ENCODE data around the gene MKRN2OS. TPM values are rescaled to one million over a fixed set of nuclear protein-coding genes. Genes with fewer than 3 reads are reported as not detected.

Gene MKRN2OS
- total and polyA plus RNA-seq, 2 donors (not counting 1 experiment from before 2014, with no cell fraction given) = not detected

DNA sequence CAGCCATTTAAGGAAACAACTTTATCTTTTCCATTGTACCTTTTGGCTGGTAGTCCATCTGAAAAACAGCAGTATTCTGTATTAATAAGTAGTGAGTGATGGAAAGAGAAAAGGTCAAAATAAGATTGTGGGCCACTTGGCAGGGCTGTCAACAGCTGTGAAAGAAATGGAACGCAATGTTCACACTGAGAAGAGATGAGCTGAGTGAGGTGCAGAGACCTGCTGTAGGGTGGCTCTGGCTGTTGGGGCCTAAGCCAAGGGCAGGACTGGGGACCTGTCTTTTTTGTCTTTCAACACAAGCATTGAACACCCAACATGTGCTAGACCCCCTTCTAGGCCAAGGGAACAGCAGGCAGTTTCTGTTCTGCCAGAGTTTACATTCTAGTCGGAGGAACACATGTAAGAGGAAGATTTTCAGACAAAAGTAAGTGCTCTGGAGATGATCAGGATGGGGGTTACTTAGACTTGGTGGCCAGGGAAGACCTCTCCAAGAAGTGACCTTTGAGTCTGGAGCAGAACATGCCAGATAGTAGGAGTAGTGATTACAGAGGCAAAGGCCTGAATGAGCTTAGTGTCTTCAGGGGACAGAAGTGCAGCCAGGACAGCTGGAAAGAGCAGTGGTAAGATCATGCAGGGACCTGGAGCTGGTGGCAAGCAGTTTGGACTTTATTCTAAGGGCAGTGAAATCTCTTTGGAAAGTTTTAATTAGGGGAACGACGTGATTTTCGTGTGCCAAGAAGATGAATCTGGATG, 31.4 kb downstream of the MKRN2OS start:
- Histone ChIP-seq H3K27ac (ENCODE audit: insufficient read depth, low read length) (no peak overlapping the region), H3K79me2 (ENCODE audit: control insufficient read depth, insufficient read depth, low read length) (no peaks in the 10 kb centered on the region), H3K27me3 (ENCODE audit: control insufficient read depth, insufficient read depth, low read length) (no peaks in the 10 kb centered on the region), H4K20me1 (ENCODE audit: control insufficient read depth, extremely low read depth, insufficient read depth, low read length) (no peaks in the 10 kb centered on the region), H2AFZ (ENCODE audit: low read length) (no peak overlapping the region), H3K4me1 (ENCODE audit: control insufficient read depth, extremely low read depth, insufficient read depth, low read length) (peaks cover under 1% of the 10 kb centered on the region), H3K4me3 (replicated peaks in 1 of 4; ENCODE audit: control extremely low read depth in 1 of 4, insufficient read depth in 1 of 4, low read depth in 3 of 4, low read length in 4 of 4) (no peak overlapping the region), H3K36me3 (ENCODE audit: control insufficient read depth, insufficient read depth, low read length) (peaks cover 2% of the 10 kb centered on the region), H3K9ac (ENCODE audit: insufficient read depth, low read length) (no peak overlapping the region), H3K4me2 (ENCODE audit: extremely low read depth, insufficient read depth, low read length) (no peak overlapping the region), H3K9me3 (ENCODE audit: control insufficient read depth, insufficient read depth, low read depth, low read length) (no peaks in the 10 kb centered on the region)
- no peak for DNase-seq (ENCODE audit: low read depth in 2 of 2)
- no peak for TF ChIP-seq EZH2 (IDR thresholded peaks at IDR 0.05; ENCODE audit: low read length, missing control alignments)
- TF ChIP-seq, protein P1, sequence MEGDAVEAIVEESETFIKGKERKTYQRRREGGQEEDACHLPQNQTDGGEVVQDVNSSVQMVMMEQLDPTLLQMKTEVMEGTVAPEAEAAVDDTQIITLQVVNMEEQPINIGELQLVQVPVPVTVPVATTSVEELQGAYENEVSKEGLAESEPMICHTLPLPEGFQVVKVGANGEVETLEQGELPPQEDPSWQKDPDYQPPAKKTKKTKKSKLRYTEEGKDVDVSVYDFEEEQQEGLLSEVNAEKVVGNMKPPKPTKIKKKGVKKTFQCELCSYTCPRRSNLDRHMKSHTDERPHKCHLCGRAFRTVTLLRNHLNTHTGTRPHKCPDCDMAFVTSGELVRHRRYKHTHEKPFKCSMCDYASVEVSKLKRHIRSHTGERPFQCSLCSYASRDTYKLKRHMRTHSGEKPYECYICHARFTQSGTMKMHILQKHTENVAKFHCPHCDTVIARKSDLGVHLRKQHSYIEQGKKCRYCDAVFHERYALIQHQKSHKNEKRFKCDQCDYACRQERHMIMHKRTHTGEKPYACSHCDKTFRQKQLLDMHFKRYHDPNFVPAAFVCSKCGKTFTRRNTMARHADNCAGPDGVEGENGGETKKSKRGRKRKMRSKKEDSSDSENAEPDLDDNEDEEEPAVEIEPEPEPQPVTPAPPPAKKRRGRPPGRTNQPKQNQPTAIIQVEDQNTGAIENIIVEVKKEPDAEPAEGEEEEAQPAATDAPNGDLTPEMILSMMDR (conservative IDR thresholded peaks at IDR 0.05 in 1 of 2, IDR thresholded peaks at IDR 0.05 in 1 of 2; ENCODE audit: low read depth in 1 of 2, low read length in 2 of 2) = no peak

DNA sequence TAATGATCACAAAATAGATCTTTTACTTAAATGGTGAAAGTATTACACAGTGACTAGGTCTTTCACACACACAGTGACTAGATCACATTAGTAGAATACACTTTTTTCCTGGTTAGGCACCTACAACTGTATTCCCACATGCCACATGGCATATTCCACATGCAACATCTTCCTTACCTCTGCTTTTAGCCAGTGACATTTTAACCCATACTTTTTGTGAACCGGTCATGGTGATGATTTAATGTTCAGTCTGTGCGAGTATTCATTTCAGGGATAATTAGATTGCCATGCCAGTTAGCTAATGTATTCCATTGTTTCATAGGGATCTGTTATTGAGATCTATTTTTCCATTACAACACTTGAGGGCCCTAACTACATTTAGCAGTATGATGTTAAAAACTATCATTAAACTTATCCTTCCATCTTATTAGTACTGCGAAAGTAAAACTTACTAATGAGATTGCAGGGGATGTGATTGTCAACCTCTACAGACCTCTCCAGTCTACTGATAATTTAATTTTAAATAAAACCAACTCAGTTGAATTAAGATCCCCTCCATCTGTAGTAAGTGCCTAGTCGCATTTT, 32.7 kb downstream of the MKRN2OS start:
- TF ChIP-seq EZH2 (IDR thresholded peaks at IDR 0.05; ENCODE audit: low read length, missing control alignments) = no peak
- TF ChIP-seq, protein P1 (conservative IDR thresholded peaks at IDR 0.05 in 1 of 2, IDR thresholded peaks at IDR 0.05 in 1 of 2; ENCODE audit: low read depth in 1 of 2, low read length in 2 of 2) = no peak
- Histone ChIP-seq H3K9me3 (ENCODE audit: control insufficient read depth, insufficient read depth, low read depth, low read length) (no peaks in the 10 kb centered on the region), H3K4me3 (replicated peaks in 1 of 4; ENCODE audit: control extremely low read depth in 1 of 4, insufficient read depth in 1 of 4, low read depth in 3 of 4, low read length in 4 of 4) (no peak overlapping the region), H3K36me3 (ENCODE audit: control insufficient read depth, insufficient read depth, low read length) (peaks cover 2% of the 10 kb centered on the region), H2AFZ (ENCODE audit: low read length) (no peak overlapping the region), H3K27me3 (ENCODE audit: control insufficient read depth, insufficient read depth, low read length) (no peaks in the 10 kb centered on the region), H4K20me1 (ENCODE audit: control insufficient read depth, extremely low read depth, insufficient read depth, low read length) (no peaks in the 10 kb centered on the region), H3K9ac (ENCODE audit: insufficient read depth, low read length) (no peak overlapping the region), H3K4me1 (ENCODE audit: control insufficient read depth, extremely low read depth, insufficient read depth, low read length) (peaks cover 7% of the 10 kb centered on the region), H3K79me2 (ENCODE audit: control insufficient read depth, insufficient read depth, low read length) (no peaks in the 10 kb centered on the region), H3K27ac (ENCODE audit: insufficient read depth, low read length) (no peak overlapping the region), H3K4me2 (ENCODE audit: extremely low read depth, insufficient read depth, low read length) (no peak overlapping the region)
- no peak for DNase-seq (ENCODE audit: low read depth in 2 of 2)

DNA sequence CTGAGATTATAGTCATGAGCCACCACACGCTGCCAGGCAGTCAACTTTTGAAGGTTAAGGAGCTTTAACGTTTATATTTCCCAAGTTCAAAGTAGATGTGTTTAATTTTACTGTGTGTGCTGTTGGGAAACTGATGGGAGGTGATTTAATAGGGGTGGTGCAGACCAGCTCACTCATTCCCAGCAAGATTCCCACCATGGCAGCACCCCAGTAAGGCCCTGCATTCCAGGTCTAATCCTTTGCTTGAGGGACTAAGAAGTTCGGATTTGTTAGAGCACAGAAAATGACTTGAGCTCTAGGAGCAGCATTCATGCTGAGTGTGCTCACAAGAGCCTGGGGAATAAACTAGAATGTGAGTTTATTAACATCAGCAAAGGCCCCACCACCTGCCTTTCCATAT, 35.8 kb downstream of the MKRN2OS start:
- Histone ChIP-seq H3K27me3 (ENCODE audit: control insufficient read depth, insufficient read depth, low read length) (no peaks in the 10 kb centered on the region), H3K4me1 (ENCODE audit: control insufficient read depth, extremely low read depth, insufficient read depth, low read length) (peaks cover 14% of the 10 kb centered on the region), H4K20me1 (ENCODE audit: control insufficient read depth, extremely low read depth, insufficient read depth, low read length) (no peaks in the 10 kb centered on the region), H3K79me2 (ENCODE audit: control insufficient read depth, insufficient read depth, low read length) (no peaks in the 10 kb centered on the region), H3K9ac (ENCODE audit: insufficient read depth, low read length) (no peak overlapping the region), H3K9me3 (ENCODE audit: control insufficient read depth, insufficient read depth, low read depth, low read length) (no peaks in the 10 kb centered on the region), H3K27ac (ENCODE audit: insufficient read depth, low read length) (no peak overlapping the region), H3K4me2 (ENCODE audit: extremely low read depth, insufficient read depth, low read length) (no peak overlapping the region), H3K4me3 (replicated peaks in 1 of 4; ENCODE audit: control extremely low read depth in 1 of 4, insufficient read depth in 1 of 4, low read depth in 3 of 4, low read length in 4 of 4) (no peak overlapping the region), H2AFZ (ENCODE audit: low read length) (no peak overlapping the region), H3K36me3 (ENCODE audit: control insufficient read depth, insufficient read depth, low read length) (peaks cover 2% of the 10 kb centered on the region)
- no peak for DNase-seq (ENCODE audit: low read depth in 2 of 2)
- TF ChIP-seq EZH2 (IDR thresholded peaks at IDR 0.05; ENCODE audit: low read length, missing control alignments) = no peak
- TF ChIP-seq, protein P1 (conservative IDR thresholded peaks at IDR 0.05 in 1 of 2, IDR thresholded peaks at IDR 0.05 in 1 of 2; ENCODE audit: low read depth in 1 of 2, low read length in 2 of 2) = no peak
